ENCODE data around the gene KRT73.
"Not testable (repeated sequence)": the region's sequence is repeated elsewhere in the genome, so short reads cannot be mapped to it uniquely, and the experiment has no call there.

Gene KRT73

GRCh38 chr12:52600071-52600470 lies 18.3 kb downstream of the KRT73 start:
- no peak for DNase-seq

GRCh38 chr12:52598966-52599365 lies 19.4 kb downstream of the KRT73 start:
- no peak for DNase-seq

DNA sequence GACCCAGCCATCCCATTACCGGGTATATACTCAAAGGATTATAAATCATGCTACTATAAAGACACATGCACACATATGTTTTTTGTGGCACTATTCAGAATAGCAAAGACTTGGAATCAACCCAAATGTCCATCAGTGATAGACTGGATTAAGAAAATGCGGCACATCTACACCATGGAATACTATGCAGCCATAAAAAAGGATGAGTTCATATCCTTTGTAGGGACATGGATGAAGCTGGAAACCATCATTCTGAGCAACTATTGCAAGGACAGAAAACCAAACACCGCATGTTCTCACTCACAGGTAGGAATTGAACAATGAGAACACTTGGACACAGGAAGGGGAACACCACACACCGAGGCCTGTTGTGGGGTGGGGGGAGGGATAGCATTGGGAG lies 24.1 kb downstream of the KRT73 start:
- DNase-seq, result not testable (repeated sequence)

DNA sequence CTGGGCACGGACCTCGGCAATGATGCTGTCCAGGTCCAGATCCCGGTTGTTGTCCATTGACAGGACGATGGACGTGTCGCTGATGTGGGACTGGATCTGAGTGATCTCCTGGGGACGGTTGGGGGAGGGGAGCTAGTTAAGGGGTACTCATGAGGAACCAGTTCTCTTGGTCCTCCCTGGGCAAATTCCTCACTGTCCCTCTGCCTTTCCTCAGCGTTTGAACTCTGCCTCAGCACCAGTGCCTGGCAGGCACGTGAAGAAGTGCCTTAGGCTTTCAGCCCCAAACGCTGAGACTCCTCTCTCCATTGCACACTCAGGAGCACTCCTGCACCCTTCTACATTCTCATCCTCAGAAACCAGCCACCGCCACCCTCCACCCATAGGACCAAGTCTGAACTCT lies 26.8 kb downstream of the KRT73 start:
- no peak for DNase-seq

GRCh38 chr12:52590021-52590420 lies 28.3 kb downstream of the KRT73 start:
- no peak for DNase-seq

DNA sequence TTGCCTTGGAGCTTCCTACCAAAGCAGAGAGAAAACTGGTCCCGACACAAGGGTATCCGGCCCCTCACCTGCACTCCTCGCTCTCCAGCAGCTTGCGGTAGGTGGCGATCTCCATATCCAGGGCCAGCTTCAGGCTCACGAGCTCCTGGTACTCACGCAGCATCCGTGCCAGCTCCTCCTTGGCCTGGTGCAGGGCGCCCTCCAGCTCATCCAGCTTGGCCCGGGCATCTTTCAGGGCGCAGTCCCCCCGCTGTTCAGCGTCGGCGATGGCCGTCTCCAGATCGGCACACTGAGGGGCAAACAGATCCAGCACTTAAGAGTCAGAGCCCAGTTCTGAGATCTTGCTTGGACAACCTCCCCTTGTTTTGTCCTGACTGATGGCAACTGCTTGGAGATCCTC lies 30.8 kb downstream of the KRT73 start:
- DNase-seq, result no peak

DNA sequence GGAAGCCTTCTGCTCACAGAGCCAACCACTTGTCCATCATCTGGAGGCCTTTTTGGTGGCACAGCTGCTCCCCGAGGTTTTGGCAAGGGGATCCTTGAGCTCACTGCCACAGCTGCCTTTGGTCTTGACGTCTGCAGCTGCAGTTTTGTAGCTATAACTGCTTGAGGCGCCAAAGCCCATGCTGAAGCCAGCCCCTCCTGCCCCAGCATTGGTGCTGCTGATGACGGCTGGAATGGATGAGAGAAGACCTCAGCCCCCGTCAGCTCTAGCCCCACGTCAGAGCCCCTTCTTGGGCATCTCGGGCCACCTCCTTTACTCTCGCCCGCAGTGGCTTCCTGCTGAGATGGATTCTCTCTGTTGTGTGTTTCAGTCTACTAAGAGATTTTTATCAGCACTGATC lies 32.4 kb downstream of the KRT73 start:
- peak; percentile 35 to 44 for DNase-seq

DNA sequence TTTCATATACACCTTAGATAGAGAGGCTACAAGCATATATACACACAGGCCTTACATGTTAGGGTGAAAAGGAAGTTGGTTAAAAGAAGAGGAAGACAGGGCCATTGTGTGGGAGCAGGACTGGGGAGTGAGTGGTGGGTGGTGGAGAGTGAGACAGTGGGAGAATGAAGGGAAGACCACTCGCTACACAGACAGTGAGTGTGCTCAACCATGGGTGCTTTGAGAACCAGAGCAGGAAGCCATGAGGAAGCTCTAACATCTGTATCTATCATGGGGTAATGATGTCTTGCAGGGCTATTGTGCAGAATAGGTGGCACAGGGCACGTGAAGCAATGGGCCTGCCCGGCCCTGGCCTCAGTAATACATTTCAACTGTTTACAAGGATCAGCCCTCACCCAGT lies 33.3 kb downstream of the KRT73 start:
- DNase-seq, result no peak

DNA sequence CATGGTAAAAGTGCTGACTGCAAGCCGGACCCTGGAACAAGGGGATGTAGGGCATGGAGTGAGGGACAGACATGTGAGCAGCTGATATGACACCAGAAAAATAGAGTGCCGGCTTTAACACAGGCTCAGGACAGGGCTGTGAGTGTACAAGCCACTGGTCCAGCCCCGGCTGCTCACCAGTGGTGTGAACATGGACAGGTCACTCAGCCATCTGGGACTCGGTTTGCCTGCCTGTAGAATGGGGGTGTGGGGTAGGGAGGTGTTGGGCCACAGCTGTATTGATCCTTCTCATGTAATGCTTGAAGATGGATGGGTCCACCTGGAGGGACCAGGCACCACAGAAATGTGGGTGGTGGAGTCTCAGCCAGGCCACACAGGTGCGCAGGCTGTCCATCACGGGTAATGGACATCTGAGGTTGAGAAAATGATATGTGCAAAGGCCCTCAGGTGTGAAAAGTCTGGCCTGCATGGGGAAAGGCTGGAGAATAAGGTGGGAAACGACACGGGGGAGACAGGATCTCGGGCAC lies 34.1 kb downstream of the KRT73 start:
- DNase-seq, result no peak

- DNase-seq, result peak; percentile 58 to 72
Observed at GRCh38 chr12:52582971-52583456, 35.3 kb downstream of the KRT73 start.

DNA sequence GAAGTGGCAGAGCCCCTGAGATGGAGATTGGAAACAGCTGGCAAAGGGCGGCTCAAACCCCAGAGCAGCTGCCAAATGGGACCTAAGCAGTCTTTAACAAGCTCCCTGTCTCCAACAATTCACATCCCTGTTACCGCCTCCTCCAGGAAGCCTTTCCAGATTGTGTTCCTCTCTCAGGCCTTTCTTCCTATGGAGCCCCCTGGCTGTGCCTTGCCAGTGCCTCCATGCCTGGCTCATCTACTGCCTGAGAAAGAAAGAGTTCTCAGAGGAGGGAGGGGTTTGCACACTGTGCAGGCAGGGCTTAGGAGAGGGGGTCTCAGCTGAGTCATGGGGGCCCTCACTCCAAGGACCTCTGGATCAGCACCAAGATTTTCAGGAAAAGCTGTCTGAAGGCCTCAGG lies 35.9 kb downstream of the KRT73 start:
- DNase-seq, result no peak

DNA sequence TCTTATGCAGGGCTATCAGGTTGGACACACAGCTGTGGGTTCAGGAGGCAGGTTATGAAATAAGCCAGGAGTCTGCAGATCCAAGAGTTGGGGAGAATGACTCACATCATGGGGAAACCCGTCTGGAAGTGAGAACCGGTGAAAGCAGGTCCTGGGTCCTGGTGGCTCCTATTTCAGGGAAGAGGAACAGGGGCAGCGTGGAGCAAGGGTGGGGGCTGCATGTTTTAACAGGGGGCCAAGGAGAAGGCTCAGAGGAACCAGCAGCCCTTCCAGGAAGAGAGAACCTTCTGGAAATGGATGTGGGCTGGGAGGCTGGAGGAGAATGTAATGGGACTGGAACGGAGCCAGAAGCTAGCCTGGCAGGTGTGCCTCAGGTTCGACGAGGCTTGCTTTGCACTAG lies 36.9 kb downstream of the KRT73 start:
- no peak for DNase-seq

GRCh38 chr12:52581066-52581465 lies 37.3 kb downstream of the KRT73 start:
- no peak for DNase-seq

GRCh38 chr12:52580496-52580895 lies 37.9 kb downstream of the KRT73 start:
- DNase-seq, result no peak

DNA sequence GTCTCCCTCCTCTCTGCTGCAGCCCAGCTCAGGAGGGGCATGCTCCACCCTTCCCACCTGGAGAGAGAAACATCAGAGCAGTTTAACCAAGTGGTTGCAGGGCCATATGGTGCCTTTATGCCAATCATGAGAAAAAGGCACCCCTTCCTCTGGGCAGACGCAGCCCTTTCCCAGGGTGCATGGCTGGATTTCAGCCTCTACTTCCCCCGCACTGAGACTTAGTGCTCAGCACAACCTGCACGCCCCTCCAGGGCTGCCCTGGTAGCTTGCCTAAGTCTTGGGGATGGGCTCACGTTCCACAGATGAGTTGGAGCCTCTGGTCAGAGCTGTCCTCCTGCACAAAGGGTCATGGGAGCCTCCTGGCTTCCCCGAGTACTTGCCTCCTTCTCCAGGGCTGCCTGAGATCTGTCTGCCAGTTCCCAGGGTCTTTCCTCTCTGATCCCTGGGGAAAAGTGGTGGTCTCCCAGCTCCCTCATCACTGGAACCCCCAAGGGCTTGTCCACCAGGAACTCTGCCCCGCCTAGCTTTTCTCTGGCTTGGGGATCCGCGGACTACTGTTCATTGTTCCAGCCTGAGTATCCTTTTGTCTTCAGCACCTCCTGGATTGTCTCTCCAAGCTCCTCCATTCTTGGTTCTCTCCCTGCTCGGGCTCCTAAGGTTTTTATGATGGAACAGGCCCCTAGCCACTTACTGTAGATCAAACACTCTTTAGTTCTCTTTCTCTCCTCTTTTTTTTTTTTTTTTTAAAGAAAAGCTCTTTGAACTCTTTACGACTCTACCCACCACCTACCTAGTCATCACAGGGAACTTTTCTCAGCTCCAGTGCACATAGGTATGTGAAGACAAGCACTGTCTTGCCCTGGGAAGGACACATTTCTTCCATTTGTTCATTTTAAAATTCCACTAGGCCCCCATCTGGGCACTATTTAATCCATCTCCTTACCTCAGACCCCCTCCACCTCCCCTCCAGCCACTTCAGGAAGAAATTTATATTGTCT lies 38.6 kb downstream of the KRT73 start:
- no peak for DNase-seq

GRCh38 chr12:52578469-52578868 lies 39.9 kb downstream of the KRT73 start:
- no peak for DNase-seq

GRCh38 chr12:52577316-52577715 lies 41.0 kb downstream of the KRT73 start:
- DNase-seq, result no peak

- DNase-seq, result no peak
Observed at GRCh38 chr12:52575948-52576347, 42.4 kb downstream of the KRT73 start.

DNA sequence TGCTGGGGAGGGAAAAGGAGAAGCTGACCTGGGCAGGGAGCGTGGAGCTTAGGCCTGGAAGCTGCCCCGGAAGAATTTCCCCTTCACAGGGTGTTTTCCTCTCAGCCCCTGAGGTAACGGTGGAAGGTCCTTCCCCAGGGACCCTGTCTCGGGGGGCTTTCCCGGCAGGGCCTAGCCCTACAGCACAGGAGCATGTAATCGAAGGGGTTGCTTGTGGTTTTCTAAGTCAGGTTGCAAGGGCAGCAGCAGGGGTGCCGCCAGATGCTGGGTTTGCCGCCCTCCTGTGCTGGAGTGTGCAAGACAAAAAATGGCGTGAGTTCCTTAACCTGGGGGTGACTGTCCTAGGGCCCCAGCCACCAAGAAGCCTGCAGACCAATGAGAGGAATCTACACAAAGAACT lies 43.1 kb downstream of the KRT73 start:
- no peak for DNase-seq

DNA sequence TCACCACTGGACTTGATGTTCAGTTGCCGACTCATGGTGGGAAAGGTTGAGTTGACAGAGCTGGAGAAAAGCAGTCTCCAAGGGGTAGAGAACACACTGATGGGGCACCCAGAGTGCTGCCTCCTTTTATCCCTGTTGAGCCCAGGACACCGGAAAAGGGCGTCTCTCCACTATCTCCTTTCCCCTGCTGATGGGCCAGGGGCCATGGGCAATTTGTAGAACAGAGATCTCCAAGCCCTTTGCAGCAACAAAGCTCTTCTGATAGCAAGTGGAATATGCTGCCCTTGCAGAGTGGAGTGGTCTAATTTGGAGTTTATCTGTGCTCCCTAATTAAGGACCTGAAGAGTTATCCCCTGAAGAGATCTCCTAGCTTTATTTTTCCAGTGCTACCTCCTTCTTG lies 44.6 kb downstream of the KRT73 start, which contains the start of gene KRT74:
Gene KRT74 (minus strand): TSS at position 101 of the 400 bp plus-strand sequence. CDS start 66 bp downstream, at position 35.
- no peak for DNase-seq

DNA sequence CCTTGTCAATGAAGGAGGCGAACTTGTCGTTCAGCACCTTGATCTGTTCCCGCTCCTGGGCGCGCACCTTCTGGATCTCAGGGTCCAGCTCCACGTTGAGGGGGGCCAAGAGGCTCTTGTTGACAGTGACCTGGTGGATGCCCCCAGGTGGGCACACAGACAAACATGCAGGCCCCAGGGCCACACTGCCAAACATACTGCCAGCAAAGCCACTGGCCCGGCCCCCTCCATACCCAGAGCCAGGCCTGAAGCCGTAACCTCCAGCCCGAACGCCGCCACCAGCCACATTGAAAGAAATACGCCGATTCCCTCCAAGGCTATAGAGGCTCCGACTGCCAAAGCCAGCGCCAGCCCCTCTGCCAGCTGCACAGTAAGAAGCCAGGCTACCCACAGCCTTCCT lies 45.1 kb downstream of the KRT73 start:
- DNase-seq, result no peak

DNA sequence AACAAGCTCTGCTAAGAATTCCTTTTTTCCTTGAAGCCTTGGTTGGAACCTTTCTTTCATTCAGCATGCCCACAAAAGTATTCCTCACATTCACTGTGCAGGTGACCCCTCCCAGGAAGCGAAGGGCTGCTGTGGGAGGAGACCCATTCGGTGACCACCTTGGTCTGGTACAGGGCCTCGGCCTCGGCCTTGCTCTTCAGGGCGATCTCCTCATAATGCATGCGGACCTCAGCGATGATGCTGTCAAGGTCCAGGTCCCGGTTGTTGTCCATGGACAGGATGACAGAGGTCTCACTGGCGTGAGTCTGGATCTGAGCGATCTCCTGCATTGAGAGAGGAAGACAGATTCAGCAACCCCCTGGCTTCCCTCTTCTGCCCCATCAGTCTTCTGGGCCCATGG lies 47.8 kb downstream of the KRT73 start:
- no peak for DNase-seq

GRCh38 chr12:52568111-52568510 lies 50.2 kb downstream of the KRT73 start:
- no peak for DNase-seq

DNA sequence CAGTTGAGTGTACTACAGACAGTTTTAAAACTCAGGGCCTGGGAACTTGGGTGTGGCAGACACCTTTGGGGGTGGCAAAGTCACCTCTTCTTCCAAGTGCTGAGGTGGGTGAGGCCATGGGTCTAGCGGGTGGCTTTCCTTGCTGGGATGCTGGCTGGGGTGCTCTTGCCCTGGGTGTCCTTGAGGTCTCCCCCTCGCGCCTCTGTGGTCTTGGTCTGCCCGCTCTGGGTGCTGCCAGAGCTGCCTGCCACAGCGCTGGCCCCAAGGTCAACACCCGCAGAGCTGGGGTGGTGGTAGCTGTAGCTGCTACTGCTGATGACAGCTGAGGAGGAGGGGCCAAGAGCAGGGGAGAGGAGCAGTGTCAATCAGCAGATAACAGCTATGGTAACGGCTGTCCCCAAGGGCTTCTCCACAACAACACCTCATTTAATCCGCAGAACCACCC lies 51.5 kb downstream of the KRT73 start:
- DNase-seq, result no peak

Data from activated CD4-positive, alpha-beta T cell treated with anti-CD3 and anti-CD28 coated beads for 4 hours (primary cell).